ENCODE measurements around the gene RUFY3. TPM values are rescaled to one million over a fixed set of nuclear protein-coding genes. Genes with fewer than 3 reads are reported as not detected.
"Not testable (repeated sequence)": the region's sequence is repeated elsewhere in the genome, so short reads cannot be mapped to it uniquely, and the experiment has no call there.

RUFY3 gene
- total RNA-seq, 1 donor from 2014 or later, result 92.4 TPM

DNA sequence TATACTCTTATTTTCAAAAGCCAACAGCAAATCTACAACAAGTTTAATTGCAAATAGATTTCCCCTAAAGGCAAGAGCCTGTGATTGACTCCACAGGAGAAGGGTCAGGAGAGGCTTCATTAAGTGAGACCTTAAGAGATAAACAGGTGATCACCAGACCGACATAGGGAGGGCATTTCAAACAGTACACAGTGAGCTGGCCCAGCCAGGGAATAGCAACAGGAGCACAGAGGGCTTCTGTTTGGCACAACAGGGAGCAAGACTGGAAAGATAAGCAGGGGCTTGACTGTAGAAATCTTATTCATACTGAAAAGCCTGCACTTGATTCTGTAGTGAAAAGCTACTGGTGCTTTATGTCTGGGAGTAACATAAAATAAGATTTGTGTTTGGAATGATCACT lies 3.9 kb downstream of the RUFY3 start:
- no peaks in the 10 kb centered on the region for H3K9me3 ChIP-seq
- H3K27me3 ChIP-seq (ENCODE audit: low read depth), result no peaks in the 10 kb centered on the region
- DNase-seq (no peak), ATAC-seq (no peak)
- peaks cover 5% of the 10 kb centered on the region for H3K4me1 ChIP-seq
- intact Hi-C loops (cut with DNase I), result no loop called here
- H3K36me3 ChIP-seq, result no peaks in the 10 kb centered on the region
- H3K4me3 ChIP-seq, result no peak overlapping the region
- H3K27ac ChIP-seq, result no peak overlapping the region
- TF ChIP-seq, protein P1, sequence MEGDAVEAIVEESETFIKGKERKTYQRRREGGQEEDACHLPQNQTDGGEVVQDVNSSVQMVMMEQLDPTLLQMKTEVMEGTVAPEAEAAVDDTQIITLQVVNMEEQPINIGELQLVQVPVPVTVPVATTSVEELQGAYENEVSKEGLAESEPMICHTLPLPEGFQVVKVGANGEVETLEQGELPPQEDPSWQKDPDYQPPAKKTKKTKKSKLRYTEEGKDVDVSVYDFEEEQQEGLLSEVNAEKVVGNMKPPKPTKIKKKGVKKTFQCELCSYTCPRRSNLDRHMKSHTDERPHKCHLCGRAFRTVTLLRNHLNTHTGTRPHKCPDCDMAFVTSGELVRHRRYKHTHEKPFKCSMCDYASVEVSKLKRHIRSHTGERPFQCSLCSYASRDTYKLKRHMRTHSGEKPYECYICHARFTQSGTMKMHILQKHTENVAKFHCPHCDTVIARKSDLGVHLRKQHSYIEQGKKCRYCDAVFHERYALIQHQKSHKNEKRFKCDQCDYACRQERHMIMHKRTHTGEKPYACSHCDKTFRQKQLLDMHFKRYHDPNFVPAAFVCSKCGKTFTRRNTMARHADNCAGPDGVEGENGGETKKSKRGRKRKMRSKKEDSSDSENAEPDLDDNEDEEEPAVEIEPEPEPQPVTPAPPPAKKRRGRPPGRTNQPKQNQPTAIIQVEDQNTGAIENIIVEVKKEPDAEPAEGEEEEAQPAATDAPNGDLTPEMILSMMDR (IDR thresholded peaks at IDR 0.05), result no peak

- H3K4me1 ChIP-seq; H3K4me3 ChIP-seq; H3K36me3 ChIP-seq; H3K27me3 ChIP-seq (ENCODE audit: low read depth); H3K9me3 ChIP-seq; intact Hi-C loops (cut with DNase I); ATAC-seq; DNase-seq; H3K27ac ChIP-seq: not testable (repeated sequence)
Measured at GRCh38 chr4:70726515-70726914, 4.8 kb downstream of the RUFY3 start.

- intact Hi-C loops (cut with DNase I), result no loop called here
- no peaks in the 10 kb centered on the region for H3K36me3 ChIP-seq
- H3K27me3 ChIP-seq (ENCODE audit: low read depth), result no peaks in the 10 kb centered on the region
- TF ChIP-seq, protein P1 (IDR thresholded peaks at IDR 0.05), result no peak
- DNase-seq (no peak), ATAC-seq (peak; percentile 48 to 73)
- H3K4me1 ChIP-seq, result peaks cover 5% of the 10 kb centered on the region
- H3K27ac ChIP-seq, result no peak overlapping the region
- H3K4me3 ChIP-seq, result no peak overlapping the region
- no peaks in the 10 kb centered on the region for H3K9me3 ChIP-seq
Measured at GRCh38 chr4:70728091-70728490, 6.3 kb downstream of the RUFY3 start.

GRCh38 chr4:70732878-70733277 lies 11.1 kb downstream of the RUFY3 start:
- H3K9me3 ChIP-seq; ATAC-seq; H3K4me3 ChIP-seq; H3K27me3 ChIP-seq (ENCODE audit: low read depth); intact Hi-C loops (cut with DNase I); DNase-seq; H3K36me3 ChIP-seq; H3K27ac ChIP-seq: not testable (repeated sequence)
- peaks cover 34% of the 10 kb centered on the region for H3K4me1 ChIP-seq

DNA sequence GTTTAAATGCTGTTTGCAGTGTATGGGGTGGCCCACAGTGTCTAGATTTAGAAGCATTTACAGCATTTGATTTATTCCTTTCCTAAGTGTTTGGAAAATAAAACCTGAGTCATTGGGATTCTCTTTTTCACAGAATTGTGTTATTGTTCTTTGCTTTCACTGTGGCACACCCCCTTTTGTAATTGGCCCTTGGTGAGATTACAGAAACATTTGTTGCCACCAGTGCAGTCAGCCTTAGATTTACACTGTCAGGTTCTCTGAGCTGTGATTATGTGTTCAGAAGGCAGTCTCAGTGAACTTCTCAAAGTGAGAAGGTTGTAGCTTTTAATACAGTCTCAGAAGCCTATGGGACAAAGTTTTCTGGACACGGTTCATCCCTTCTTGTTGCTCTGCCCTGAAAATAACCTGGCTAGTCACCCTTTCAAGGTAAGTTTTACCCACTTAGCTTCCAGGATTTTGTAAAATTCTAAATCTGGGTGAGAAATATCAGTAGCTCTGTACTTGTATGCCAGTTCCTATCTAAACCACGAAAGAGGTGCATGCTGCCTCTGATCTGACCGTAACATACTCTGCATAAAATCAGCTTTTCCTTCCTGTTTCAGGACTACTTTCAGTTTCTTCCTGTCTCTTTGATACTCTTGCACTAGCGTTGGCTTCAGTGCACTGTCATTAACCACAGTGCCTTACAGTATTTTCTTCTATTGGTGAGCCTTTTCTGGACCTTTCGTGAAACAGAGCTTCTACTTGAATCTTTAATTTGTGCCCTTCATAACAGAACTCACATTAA lies 12.6 kb downstream of the RUFY3 start:
- intact Hi-C loops (cut with DNase I), result no loop called here
- Histone ChIP-seq H3K9me3 (no peaks in the 10 kb centered on the region), H3K27ac (peak overlapping the region; percentile 68), H3K4me3 (peak overlapping the region; percentile 48), H3K27me3 (ENCODE audit: low read depth) (no peaks in the 10 kb centered on the region), H3K36me3 (no peaks in the 10 kb centered on the region), H3K4me1 (peaks cover 29% of the 10 kb centered on the region)
- no peak for DNase-seq
- peak; percentile 89 to 90 for ATAC-seq
- TF ChIP-seq, protein P1 (IDR thresholded peaks at IDR 0.05), result no peak

- H3K9me3 ChIP-seq, result no peaks in the 10 kb centered on the region
- H3K36me3 ChIP-seq, result no peaks in the 10 kb centered on the region
- H3K27ac ChIP-seq, result peak overlapping the region; percentile 68
- H3K4me1 ChIP-seq, result peaks cover 29% of the 10 kb centered on the region
- intact Hi-C loops (cut with DNase I), result no loop called here
- H3K4me3 ChIP-seq, result peak overlapping the region; percentile 48
- no peaks in the 10 kb centered on the region for H3K27me3 ChIP-seq (ENCODE audit: low read depth)
- peak; percentile 24 to 39 for ATAC-seq
- TF ChIP-seq, protein P1 (IDR thresholded peaks at IDR 0.05), result no peak
- DNase-seq, result no peak
Measured at GRCh38 chr4:70734971-70735370, 13.2 kb downstream of the RUFY3 start.

Measured in lower lobe of right lung (tissue), 2 donors.